Kidney (tissue), 14 donors: ENCODE data around the gene CDCA7L. TPM values are rescaled to one million over a fixed set of nuclear protein-coding genes. Genes with fewer than 3 reads are reported as not detected.

Experiments
- DNase-seq, 5 donors: peaks; one replicate each; pipeline ENCODE4 v3.0.0-alpha.2; 2013 to 2020
- FAIRE-seq: peaks from 2 replicates; lab custom pipeline; 2012; peaks lifted over from hg19 to GRCh38; lab: Jason Lieb, UNC
- H3K27ac ChIP-seq, 2 donors: one replicate each; pipeline ENCODE4 v1.7.0; 2013; ENCODE audit warnings: low read depth in 2 of 2, low read length in 2 of 2, inconsistent platforms in 1 of 2
- H3K27me3 ChIP-seq: one replicate; pipeline ENCODE4 v1.7.1; 2013; ENCODE audit warnings: low read length, inconsistent platforms; ENCODE audit not compliant: control insufficient read depth, insufficient read depth
- H3K36me3 ChIP-seq, 3 donors: one replicate each; pipeline versions ENCODE4 v1.7.0 to v1.7.1; 2013; ENCODE audit warnings: low read length in 3 of 3, control low read depth in 1 of 3, inconsistent platforms in 1 of 3; ENCODE audit not compliant: insufficient read depth in 3 of 3, control insufficient read depth in 2 of 3
- H3K4me1 ChIP-seq, 3 donors: one replicate each; pipeline versions ENCODE4 v1.7.0 to v1.7.1; 2013; ENCODE audit warnings: low read length in 3 of 3, inconsistent platforms in 1 of 3, low read depth in 1 of 3; ENCODE audit not compliant: control insufficient read depth in 2 of 3, insufficient read depth in 2 of 3
- H3K4me3 ChIP-seq, 3 donors: one replicate each; pipeline versions ENCODE4 v1.7.0 to v1.8.1; 2013; ENCODE audit warnings: low read length in 3 of 3, control low read depth in 1 of 3, inconsistent platforms in 1 of 3
- H3K9ac ChIP-seq, 3 donors: one replicate each; pipeline versions ENCODE4 v1.7.0 to v1.7.1; 2013; ENCODE audit warnings: low read length in 3 of 3, control low read depth in 1 of 3, inconsistent platforms in 1 of 3
- H3K9me3 ChIP-seq, 3 donors: one replicate each; pipeline versions ENCODE4 v1.7.0 to v1.7.1; 2013; ENCODE audit warnings: low read length in 3 of 3, control low read depth in 1 of 3, inconsistent platforms in 1 of 3; ENCODE audit not compliant: control insufficient read depth in 2 of 3, insufficient read depth in 1 of 3
- intact Hi-C: fragments of 100-400 bp; cut with DNase I; formaldehyde crosslinking; loops from one replicate; pipeline ENCODE4 v1.11.1; 2022
- polyA plus RNA-seq: library from polyadenylated mRNA; stranded (reverse); fragments of 350-450 nt; fragmentation: Illumina TruSeq; extraction: RNeasy Lipid Tissue Mini Kit (QIAGEN cat#74804); gene quantifications from one replicate; pipeline ENCODE4 v1.2.3, GENCODE V29; 2014; ENCODE audit warnings: low read depth, low replicate concordance; ENCODE audit not compliant: insufficient read depth
- total RNA-seq: library from RNA; stranded (reverse); fragmentation: NEBNext Ultra II Directional; extraction: Animal tissue kit (Norgen Biotek cat#: 25700); gene quantifications from one replicate; pipeline ENCODE4 v1.2.1, GENCODE V29; 2021
- TF ChIP-seq, protein P1 (sequence below): IDR thresholded peaks from 3 replicates; pipeline ENCODE4 v1.5.1; 2012; ENCODE audit warnings: mild to moderate bottlenecking, moderate library complexity, borderline replicate concordance; ENCODE audit not compliant: insufficient read depth; ENCODE audit errors: extremely low read depth
- donor health status: control.
- donor health status: control.
- donor health status: control.
- donor health status: control.
- donor health status: control.
- donor health status: DM: yes; HTN: yes; CAD: no.
- donor health status: Normal renal cell carcinoma (clear cell type).

CDCA7L gene
- total and polyA plus RNA-seq, 2 donors from 2014 or later = 2.3 to 10.1 TPM

DNA sequence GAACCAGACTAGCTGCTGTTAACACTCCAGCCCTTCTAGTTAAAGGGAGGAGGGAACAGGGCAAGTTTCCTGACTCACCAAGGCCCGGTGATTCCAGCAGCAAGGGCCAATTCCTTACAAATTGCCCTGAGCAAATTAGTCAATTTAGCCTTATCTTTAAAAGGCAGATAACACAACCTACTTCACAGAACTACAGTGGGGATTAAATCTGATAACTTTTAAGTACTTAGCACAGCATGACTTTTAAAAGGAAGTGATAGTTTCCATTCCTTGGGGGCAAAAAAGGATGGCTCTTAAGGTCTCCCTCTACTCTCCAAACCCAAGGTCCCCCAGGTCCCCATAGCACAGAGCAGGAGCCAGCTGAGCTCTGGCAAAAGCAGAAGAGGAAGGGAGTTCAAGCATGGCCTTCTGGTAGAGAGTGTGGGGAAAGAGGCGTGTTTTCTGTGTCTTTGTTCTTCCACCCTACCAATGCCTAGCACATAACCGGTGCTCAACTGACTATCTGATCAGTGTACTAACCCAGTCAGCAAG lies 4.0 kb downstream of the CDCA7L start:
- TF ChIP-seq, protein P1, sequence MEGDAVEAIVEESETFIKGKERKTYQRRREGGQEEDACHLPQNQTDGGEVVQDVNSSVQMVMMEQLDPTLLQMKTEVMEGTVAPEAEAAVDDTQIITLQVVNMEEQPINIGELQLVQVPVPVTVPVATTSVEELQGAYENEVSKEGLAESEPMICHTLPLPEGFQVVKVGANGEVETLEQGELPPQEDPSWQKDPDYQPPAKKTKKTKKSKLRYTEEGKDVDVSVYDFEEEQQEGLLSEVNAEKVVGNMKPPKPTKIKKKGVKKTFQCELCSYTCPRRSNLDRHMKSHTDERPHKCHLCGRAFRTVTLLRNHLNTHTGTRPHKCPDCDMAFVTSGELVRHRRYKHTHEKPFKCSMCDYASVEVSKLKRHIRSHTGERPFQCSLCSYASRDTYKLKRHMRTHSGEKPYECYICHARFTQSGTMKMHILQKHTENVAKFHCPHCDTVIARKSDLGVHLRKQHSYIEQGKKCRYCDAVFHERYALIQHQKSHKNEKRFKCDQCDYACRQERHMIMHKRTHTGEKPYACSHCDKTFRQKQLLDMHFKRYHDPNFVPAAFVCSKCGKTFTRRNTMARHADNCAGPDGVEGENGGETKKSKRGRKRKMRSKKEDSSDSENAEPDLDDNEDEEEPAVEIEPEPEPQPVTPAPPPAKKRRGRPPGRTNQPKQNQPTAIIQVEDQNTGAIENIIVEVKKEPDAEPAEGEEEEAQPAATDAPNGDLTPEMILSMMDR = no peak
- no peak overlapping the region for H3K9ac ChIP-seq
- no peaks in the 10 kb centered on the region for H3K27me3 ChIP-seq
- no peaks in the 10 kb centered on the region for H3K36me3 ChIP-seq
- intact Hi-C loops = no loop called here
- no peak overlapping the region for H3K27ac ChIP-seq
- H3K4me3 ChIP-seq = no peak overlapping the region
- H3K4me1 ChIP-seq = peaks cover 0 to 3% (median 2%) of the 10 kb centered on the region in 3 donors
- no peak for FAIRE-seq
- H3K9me3 ChIP-seq = no peaks in the 10 kb centered on the region
- DNase-seq = no peak

GRCh38 chr7:21939858-21940372 lies 5.8 kb downstream of the CDCA7L start:
- FAIRE-seq = no peak
- intact Hi-C loops = no loop called here
- Histone ChIP-seq H3K36me3 (no peaks in the 10 kb centered on the region), H3K27ac (no peak overlapping the region), H3K4me1 (peaks cover 0 to 3% (median 0%) of the 10 kb centered on the region in 3 donors), H3K4me3 (no peak overlapping the region), H3K9ac (no peak overlapping the region), H3K9me3 (no peaks in the 10 kb centered on the region), H3K27me3 (no peaks in the 10 kb centered on the region)
- TF ChIP-seq, protein P1 = no peak
- no peak for DNase-seq

DNA sequence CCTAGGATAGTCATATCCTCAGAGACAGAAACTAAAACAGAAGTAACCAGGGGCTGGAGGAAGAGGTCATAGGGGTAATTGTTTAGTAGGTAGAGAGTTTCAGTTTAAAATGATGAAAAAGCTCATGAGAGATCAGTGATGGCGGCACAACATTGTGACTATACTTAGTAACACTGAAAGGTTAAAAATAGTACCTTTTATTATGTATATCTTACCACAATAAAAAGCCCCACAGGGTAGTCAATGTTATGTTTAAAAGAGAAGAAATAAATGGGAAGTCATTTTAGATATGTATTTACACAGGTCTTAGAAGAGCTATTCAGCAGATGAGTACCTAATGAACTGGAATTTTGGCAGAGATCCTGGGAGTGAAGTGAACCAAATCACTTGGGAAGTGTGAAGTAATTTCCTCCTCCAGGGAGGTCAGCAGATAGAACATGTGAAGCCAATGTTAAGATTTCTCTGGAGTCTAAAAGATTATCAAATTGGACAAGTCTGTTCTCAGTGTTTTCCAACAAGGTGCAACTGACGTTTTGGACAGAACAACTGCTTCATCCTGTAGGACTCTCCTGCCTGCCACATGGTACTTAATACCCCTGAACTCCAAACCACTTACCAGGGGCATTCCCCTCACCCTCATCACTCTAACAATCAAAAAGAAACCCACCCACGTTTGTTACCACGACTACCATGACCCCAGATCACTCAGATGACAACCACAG lies 6.4 kb downstream of the CDCA7L start:
- FAIRE-seq (no peak), DNase-seq (no peak)
- Histone ChIP-seq H3K9ac (no peak overlapping the region), H3K27me3 (no peaks in the 10 kb centered on the region), H3K4me3 (no peak overlapping the region), H3K27ac (no peak overlapping the region), H3K4me1 (peaks cover 0 to 3% (median 0%) of the 10 kb centered on the region in 3 donors), H3K36me3 (no peaks in the 10 kb centered on the region), H3K9me3 (no peaks in the 10 kb centered on the region)
- intact Hi-C loops = no loop called here
- TF ChIP-seq, protein P1 = no peak
